ENCODE data around the gene C3orf85.

C3orf85 gene

GRCh38 chr3:109154979-109155378 lies 18.5 kb downstream of the C3orf85 start:
- DNase-seq: peak; percentile 7

DNA sequence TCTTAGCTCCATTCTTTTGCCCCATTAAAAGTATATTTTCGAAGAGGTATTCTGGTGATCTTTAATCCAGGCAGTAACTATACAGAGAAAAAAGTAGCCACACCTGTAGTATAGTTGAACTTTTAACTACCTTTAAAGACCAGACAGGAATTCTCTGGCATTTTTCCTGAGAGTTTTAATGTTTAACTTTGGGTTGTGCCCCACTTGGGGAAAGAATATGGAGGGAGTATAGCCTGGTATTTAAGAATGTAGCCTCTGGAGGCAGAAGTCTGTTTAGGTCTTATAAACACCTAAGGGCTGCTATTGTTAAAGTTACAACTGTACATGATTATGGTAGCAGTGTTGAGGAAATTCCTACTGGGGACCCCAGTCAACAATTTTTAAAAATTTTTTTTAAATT lies 19.3 kb downstream of the C3orf85 start:
- DNase-seq: no peak

DNA sequence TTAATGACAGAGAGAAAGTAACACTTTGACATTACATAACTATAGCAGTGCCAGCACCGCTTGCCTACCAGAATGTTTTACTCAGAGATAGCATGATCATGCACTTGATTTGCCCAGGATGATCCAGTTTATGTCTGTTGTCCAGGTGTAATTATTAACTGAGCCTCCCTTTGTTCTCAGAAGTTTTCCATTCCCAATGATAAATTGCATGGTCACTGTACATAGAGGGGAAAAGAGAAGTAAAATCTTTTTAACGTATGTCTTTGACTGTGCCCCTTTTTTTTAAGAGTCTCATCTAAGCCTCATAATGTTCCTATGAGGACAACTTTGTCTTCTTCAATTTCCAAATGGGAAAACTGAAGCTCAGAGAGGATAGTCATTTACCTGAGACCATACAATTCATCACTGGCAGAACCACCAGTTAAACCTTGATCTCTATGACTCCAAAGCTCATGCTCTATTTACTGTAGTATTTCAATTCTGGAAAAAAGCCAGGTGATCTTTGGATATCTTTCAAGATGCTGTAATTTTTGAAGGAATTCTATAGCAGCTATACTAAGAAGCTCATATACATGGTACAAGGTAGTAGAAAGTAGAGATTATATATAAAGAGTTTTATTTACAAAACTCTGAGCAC lies 25.1 kb downstream of the C3orf85 start:
- DNase-seq: peak; percentile 87

GRCh38 chr3:109165905-109166304 lies 29.4 kb downstream of the C3orf85 start:
- DNase-seq: no peak

DNA sequence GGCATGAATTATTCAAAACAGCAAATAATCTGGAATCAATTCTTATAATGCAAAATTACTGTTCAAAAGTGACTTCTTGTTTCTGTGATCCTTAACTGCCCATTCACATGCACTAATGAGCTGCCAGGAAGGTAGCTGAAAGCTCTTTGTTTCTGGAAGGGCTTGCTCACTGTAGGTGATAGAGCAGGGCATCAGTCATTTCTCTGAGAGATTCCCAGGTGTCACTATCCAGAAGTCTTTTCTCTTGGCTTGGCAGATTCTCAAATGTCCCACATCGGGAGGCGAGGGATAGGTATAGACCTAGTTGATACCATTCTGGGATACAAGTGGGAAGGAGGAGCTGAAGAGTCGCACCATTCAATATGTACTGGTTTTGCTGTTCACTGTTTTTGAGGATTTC lies 35.0 kb downstream of the C3orf85 start:
- DNase-seq: no peak

GRCh38 chr3:109175411-109175810 lies 38.9 kb downstream of the C3orf85 start:
- DNase-seq: no peak

DNA sequence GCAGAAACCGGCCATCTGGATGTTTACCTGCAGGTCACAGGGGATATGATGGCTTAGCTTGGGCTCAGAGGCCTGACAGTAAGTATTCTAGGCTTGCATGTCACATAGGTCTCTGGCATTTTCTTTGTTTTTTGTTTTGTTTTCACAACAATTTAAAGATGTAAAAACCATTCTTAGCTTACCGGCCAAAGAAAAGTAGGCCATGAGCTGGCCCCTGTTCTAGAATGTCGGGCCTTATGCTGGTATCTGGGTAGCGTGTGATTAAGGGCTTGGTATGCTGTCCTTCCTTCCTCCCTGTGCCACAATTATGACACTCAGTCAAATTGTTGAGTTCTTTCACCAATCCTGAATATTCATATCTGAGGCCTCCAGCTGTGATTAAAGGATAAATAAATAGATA lies 40.2 kb downstream of the C3orf85 start:
- no peak for DNase-seq

DNA sequence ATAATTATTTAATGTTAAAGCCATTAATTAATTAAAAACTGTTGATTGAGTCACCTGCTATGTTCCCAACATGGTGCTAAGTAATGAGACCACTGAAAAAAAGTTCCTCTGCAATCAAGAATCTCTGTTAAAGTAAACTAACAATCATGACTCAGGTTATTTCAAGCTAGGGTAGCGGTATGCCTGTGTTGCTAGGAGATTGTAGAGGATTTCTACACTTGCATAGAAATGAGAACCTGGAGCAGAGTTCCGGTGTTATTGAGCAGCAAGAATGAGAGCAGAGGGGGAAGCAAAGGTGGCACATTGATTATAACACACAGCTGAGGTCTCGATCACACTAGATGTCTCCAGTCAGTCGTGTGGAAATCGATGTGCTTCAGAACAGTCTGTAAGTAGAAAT lies 41.4 kb downstream of the C3orf85 start:
- DNase-seq: peak; percentile 45

- DNase-seq: peak; percentile 32
Measured at GRCh38 chr3:109178708-109179107, 42.2 kb downstream of the C3orf85 start.

DNA sequence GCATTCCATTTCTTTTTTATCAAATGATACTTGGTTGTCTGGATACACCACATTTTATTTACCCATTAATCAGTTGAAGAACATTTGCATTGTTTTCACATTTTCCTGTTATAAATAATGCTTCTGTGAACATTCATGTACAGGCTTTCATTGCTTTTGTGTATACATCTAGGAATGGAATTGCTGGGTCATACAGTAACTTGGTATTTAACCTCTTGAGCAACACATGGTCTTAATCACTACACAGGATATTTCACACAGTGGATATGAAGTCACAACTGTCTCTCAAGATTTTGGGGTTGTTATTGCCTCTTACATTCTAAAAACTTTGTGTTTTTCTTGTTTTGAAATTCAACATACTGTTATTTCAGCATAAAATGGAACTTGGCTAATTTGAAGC lies 48.2 kb downstream of the C3orf85 start:
- no peak for DNase-seq

- DNase-seq: no peak
Measured at GRCh38 chr3:109187390-109187789, 50.9 kb downstream of the C3orf85 start.

- DNase-seq: peak; percentile 91
Measured at GRCh38 chr3:109188741-109189140, 52.2 kb downstream of the C3orf85 start.

DNA sequence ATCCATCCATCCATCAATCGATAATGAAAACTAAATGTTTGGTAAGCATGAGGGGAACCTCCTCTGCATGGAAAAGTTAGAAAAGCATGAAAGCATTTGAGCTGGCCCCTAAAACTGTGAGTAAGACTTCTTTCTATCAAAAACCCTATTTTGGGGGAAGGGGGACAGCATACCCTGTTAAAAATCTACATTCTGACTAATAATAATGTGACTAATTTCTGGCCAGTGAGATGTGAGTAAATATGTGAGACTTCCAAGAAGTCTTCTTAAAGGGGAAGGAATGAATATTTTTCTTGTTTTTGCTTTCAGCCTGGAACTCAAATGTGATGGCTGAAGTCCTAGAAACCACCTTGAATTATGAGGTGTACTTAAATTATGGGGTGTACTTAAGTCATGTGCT lies 54.9 kb downstream of the C3orf85 start:
- DNase-seq: no peak

- DNase-seq: peak; percentile 63
Measured at GRCh38 chr3:109195815-109196214, 59.3 kb downstream of the C3orf85 start.

All from DMS53 (cell line).